ENCODE results near the gene CCDC188.
A peak's percentile ranks its signal among the peaks of the same experiment; 100 is the strongest.

CCDC188 gene

DNA sequence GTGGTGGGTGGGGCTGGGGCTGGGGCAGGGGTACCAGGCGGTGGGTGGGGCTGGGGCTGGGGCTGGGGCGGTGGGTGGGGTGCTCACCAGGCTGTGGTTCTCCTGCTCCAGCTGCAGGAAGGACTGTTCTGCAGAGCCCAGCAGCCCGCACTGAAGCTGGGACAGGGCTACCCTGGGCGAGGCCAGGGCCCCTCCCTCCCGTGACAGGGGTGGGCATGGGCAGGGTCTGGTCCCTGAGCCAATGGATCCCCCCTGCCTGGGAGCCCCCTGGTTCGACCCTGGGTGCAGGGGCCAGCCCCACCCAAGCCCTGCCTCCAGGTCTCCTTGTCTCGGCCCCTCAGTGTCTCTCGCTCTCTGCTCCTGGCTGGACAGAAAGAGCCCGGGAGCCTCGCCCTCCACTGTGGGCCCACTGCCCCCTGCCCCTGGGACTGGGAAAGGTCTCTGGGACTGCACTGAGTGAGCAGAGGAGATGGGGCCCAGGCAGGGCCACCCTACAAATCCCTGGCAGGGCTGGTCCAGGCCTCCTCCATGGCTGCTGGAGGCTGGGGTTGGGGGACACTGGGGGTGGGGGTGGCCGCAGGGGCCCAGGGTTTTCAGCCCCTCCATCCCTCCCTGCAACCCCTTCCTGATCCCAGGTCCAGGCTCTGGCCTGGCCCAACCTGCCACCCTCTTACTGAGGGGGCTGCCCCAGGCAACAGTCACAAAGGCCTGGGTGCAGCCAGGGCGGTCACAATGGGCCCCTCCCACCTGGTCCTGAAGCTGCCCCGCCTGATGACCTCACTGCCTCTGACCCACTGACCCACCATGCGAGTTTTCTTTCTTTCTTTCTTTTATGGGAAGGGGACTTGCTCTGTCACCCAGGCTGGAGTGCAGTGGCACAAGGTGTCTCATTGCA, at the start of gene CCDC188:
CCDC188 (minus strand) TSS at position 675 of the 895 bp plus-strand sequence; CDS start at position 606, 69 bp downstream.
- no peak for DNase-seq

DNA sequence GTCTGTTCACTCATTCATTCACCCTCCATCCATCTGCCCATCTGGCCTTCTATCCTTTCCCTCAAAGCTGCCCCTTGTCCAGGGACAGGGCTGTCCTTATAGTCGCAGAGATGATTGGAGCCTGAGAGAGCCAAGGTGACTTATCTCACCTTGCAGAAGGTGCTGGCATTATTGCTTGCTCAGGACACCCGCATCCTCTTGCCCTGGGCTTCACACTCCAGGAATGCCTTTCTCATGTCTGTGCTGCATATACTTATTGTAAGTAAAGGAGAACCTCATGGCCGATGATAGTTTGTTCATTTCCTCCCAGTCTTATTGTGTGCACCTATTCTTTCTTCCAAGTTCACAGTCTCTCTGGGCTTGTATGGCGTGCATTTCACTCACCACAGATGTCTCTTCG, 49.1 kb upstream of the CCDC188 start:
- DNase-seq: no peak

DNA sequence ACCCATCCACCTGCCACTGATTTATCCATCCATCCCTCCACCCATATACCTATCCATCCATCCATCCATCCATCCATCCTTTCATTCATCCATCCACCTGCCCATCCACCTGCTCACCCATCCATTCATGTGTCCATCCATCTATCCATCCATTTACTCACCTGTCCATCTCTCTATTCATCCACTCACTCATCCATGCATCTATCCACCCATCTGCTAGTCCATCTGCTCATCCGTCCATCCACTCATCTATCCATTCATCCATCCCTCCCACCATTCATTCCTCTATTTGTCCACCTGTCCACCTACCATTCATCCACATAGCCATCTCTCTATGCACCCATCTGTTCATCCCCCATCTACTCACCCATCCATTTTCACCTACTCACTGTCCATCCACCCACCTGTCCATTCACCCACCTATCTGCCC, 48.6 kb upstream of the CCDC188 start:
- no peak for DNase-seq

DNA sequence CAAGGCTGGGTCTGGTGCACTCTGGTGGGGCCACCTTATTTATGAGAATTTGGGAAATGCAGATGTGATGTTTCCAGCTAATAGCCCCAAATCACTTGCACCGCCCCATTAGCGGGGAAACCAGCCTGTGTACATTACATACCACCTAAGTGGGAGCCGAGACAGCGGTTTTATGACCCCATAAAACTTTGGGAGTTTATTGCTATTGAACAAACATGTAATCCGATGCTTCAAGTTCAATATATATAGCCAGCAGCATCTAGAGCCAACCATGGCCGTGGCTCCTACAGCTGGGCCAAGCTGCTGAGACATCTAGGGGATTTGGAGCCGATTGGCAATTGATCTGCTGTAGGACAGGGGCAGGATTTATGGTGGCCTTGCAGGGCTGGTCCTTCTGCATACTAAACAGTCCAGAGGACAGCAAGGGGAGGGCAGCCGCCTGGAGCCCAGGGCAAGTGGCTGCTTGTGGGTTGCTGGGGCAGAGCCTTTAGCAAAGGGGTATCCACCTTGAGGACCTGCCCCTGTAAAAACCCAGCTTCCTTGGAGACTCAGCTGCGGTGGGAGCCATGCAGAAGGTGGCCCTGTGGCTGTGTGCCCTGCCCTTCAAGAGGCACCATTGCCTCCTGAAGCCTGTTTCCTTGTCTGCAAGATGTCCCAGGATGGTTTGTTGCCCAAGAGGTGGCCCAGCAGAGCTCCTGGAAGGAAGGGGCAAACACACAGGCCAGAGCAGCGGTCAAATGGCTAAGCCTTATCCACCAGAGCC, 47.9 kb upstream of the CCDC188 start:
- no peak for DNase-seq

DNA sequence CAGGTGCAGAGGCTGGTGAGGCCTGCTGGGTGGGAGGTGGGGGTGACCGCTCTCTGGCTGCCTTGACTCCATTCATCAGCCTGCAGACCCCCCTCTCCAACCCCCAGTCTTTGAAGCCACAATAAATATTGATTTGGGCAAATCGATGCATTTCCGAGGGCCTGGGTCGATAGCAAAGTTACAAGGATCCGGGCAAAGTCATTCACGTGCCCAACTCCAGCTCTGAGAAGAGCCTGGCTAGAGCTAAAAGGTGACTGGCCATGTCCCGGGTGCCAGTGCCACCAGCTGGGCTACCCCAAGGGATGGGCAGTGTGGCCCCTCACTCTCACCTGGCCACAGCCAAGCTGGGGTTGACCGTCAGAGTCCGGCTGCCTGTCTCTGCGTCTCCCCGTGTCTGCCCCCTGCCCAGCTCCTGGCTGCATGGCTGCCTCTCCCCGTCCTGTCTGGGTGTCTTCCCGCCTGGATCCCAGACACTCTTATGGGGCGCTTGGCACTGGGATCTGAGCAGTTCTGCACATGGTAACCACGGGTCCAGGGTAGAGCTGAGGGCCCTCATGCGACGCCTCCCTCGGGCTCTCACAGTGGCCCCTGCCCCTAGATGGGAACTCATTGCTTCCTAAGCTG, 46.7 kb upstream of the CCDC188 start:
- no peak for DNase-seq

DNA sequence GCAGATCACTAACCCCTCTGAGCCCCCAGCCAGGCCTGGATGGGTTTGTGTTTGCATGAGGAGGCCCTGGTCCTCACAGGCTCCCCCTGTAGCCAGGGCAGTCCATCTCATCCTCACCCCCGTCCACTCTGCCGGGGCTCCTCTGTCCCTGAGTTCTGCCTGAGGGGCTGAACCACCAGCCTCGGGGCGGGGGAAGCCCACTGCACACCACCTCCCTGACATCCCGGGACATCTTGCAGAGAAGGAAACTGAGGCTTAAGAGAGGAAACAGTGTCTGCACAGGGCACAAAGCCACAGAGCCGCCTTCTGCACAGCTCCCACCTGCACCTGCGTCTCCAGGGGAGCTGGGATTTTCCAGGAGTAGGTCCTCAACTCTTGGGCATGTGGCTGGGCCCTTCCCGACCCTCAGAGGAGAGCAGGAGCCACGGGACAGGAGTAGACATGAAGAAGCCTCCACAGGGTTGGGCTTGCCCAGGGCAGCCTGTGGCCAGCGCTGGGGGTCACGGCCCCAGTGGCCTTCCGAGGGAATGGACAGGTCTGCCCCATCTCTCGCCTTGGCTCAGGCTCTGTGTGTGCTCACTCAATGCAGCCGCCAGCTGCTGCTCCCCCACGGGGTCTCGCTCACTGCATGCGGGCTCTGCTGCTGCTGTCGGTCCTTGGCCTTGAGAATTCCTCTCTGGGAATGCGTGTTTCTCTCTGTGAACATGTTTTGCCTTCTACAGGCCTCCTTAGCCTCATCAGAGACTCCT, 45.4 kb upstream of the CCDC188 start:
- DNase-seq: no peak

DNA sequence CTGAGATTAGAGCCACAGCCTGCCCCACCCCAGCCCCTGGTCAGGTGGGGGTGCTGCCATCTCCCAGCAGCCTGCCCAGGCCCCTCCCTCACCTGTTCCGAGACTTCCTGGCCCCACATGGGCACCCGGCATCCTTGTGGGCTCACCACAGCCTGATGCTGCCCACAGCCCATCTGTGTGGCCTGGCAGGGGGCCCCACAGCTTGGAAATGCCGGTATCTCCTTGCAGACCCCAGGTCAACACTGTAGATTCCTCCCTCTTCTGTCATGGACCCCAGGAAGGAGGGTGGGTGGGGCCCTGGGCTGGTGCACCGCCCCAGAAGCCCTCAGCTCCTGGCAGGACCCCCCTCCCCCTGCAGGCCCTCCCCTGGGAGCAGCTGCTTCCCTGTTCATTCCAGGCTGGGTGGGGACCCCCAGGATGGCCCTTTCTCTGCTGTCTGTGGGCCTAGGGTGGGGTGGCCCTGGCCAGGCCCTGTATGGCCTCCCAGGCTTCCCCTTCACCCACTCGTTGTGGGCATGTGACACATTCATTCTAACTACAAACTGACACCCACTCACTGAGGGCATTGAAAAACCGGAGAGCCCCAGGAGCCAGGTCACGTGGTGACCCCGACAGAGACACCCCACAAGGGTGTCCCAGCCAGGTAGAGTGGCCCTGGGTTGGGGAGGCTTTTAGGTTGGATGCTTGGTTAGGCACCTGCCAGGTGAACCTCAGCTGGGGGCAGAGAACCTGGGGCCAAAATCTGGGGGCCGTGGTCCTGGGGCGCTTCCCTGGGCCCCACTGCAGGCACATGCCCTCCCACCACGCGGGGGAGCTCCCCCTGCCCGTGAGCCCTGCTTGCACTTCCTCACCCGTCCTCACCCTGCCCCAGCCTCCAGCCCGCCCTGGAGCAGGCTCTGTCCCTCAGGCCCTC, 44.1 kb upstream of the CCDC188 start:
- peak; percentile 40 for DNase-seq

DNA sequence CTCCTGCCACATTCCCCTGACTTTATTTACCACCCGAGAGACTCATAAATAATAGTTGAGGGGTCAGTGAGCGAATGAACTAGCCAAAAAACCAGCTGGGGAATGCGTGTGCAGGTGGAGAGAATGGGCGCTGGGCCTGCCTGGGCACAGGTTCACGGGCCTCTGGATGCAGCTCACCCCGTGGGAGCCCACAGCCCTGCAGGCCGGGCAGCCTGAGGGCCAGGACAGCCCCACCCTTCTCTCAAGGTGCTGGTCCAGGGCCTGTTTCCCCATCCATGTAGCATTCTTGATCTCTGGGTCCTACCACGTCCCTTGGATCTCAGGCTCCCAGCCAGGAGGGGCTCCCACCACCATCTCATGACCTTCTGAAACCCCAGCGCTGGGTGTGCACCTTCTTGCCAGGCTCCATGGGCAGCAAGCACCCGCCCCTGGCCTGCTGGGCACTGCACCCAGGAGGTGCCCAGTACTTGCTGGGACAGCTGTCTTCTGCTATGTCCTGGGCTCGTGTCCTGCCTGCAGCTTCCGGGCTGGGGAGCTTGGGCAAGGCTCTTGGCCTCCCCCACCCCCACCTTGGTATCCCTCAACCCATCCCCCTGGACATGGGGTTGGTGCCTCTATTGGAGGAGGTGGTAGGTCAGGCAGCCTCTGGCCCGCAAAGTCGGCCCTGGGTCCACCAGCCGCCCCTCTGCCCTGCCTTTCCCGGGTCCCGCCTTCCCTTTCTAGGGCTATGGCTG, 43.1 kb upstream of the CCDC188 start:
- DNase-seq: no peak

DNA sequence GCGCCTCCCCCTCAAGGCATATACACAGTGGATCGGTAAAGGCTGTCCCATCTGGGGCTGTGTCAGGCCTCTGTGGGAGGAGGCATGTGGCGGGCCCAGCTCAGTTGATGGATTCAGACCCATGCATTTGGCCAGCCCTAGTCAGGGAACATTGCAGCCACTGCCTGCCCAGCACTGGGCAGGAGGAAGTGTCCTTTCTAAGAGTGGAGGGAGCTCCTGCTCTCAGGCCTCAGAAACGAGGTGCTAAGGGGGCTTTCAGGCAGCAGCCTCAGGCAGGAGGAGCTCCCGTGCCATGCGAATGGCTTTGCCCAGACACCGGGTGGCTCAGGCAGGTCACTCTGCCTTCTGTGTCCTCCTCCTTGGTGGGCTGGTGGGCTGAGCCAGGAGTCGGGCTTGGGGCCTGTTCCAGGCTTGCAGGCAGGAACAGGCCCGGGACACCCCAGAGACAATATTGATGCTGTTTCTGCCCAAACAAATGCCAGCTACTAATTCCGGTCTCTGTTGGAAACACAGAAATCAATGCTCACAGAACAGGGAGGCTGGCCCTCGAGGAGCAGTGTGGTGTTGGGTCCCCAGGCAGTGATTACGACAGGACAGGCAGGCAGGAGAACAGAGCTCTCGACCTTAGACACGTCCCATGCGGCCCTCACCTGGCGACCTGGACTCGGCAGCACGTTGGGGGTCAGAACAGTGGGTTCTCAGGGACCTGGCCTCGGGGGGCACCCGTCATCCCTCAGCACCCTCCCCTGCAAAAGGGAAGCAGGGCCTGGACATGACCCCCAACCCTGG, 42.3 kb upstream of the CCDC188 start:
- no peak for DNase-seq

DNA sequence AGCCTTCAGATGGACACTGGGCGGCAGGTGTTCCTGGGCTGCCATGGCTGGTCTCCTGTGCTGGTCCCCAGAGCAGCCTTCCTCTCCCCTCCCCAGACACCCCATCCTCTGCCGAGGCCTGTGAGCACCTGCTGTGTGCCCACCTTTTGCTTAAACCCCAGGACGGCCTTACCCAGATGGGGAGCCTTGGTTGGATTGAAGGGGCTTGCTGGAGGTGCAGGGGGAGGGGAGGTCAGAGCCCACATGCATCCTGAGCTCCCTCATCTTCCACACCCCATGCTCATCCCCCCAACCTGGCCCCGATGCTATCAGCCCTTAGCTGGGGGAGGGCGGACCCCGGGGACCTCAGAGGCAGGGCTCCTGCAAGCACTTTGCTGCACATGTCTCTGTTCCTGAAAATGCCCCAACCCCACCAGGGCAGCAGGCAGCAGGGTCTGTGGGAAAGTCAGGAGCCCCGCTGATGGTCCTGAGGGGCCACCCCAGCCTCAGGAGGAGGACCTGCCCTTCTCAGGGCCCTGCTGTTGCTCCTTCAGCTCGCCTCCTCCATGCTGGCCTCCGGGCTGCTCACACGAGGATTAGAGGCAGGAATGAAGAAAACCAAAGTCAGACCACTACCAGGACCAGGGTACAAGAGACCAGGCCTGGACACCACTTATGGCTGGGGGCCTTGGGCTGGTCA, 41.6 kb upstream of the CCDC188 start:
- DNase-seq: no peak

DNA sequence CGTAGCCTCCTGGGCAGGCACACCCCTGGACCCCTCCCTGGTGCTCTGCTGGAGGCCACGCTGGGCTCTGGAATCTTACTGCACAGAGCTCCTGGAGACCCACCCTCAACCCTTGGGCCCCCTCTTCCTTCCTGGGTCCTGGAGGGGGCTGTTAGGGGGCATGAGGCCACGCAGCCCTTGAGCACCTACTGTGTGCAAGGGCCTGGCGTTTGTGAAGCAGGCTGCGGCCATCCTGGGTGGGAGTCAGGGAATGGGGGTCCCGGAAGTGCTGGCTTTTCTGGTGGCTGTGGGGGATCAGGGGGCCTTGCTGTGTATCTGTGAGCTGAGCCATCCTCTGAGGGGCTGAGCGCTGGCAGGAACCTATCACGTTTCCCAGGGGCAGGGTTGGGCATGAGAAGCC, 40.9 kb upstream of the CCDC188 start:
- no peak for DNase-seq

DNA sequence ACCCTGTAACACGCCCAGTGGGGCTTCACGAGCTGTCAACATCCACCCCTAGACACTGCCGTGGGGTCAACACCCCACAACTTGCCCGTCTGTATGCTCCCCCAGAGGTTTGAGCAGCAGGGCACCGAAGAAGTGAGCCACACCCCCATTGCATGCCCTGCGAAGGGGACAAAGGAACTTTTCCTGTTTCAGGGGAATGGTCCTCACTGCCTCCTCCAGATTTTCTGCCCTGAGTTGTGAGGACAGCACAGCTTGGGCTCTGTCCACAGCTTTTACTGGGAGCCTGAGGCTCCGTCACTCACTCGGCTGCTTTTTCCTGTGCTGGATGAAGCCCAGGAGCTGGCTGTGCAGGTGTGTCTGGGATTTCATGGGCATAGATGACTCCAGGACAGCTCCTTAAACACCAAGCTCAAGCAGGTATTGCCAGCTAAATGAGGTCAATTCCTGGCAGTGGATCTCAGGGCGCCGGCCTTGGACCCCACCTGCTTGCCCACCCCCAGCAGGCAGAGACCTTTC, 40.2 kb upstream of the CCDC188 start:
- DNase-seq: no peak

DNA sequence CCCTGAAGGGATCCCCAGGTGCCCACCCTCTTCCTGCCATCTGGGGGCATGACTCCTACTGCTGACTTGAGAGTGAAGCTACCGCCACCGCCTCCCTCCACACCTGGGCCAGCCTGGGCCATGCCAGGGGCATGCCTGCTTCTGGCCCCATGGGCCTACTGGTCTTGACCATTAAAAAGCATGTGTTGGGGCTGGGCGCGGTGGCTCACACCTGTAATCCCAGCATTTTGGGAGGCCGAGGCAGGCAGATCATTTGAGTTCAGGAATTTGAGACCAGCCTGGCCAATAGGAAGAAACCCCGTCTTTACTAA, 37.7 kb upstream of the CCDC188 start:
- no peak for DNase-seq

DNA sequence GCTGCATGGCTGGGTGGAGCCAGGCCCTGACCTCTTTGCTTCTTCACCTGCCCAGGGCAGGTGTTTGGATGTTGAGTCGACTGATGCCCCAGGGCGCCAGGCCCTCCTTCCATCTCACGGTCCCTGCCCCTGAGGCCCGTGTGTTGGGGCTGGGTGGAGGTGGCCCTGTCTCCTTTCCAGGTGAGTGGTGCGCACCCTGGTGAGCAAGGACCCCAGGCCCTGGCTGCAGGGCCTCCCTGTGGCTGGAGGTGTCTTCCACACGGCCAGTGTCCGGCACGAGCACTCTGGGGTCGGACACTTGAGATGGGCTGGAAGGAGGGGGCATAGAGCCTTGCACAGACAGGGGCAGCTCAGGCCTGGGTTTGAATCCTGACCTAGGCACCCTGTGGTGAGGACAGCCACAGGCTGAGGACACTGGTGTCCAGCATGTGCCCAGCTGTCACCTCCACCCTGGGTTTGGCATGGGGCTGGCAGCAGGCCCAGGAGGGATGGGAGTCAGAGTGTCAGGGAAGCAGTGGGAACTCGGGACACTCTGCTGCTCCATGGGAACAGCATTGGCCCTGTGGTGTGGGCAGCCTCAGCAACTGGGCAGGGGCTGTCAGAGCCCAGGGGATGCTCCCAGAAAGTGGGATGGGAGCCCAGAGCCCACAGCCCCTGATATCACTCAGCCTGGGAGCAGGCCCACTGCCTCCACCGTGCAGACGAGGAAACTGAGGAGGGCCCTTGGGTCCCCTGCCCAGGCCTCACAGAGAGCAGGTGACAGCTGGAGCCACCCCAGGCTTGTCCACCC, 37.1 kb upstream of the CCDC188 start:
- DNase-seq: no peak

DNA sequence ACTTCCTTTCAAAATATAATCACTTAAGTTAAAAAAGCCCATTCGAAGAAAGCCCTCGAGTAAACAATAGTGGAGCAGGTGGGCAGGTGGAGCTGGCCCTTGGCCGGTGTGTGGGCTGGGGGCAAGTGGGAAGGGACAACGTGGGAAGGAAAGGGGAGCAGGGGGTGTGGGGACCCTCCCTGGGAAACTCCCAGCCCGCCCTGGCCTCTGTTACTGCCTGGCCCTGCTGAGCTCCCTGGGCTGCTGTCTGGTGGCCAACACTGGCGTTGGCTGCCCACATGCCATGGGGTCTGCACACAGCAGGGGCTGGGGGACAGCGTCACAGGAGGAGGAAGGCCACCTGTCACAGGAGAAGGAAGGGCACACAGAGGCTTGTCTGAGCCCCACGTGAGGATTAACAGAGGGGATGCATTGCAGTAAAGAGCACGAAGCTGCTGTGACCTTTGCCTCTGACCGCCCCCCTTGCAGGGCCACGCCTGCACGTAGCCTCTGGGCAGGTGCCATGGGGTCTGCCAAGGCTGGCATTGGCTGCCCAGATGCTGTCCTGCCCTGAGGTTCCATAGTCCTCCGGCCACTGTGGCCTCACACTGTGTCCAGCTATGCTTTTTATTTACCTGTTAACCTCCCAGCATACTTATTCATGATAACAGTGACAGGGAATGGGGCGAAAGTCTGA, 36.2 kb upstream of the CCDC188 start:
- DNase-seq: no peak

DNA sequence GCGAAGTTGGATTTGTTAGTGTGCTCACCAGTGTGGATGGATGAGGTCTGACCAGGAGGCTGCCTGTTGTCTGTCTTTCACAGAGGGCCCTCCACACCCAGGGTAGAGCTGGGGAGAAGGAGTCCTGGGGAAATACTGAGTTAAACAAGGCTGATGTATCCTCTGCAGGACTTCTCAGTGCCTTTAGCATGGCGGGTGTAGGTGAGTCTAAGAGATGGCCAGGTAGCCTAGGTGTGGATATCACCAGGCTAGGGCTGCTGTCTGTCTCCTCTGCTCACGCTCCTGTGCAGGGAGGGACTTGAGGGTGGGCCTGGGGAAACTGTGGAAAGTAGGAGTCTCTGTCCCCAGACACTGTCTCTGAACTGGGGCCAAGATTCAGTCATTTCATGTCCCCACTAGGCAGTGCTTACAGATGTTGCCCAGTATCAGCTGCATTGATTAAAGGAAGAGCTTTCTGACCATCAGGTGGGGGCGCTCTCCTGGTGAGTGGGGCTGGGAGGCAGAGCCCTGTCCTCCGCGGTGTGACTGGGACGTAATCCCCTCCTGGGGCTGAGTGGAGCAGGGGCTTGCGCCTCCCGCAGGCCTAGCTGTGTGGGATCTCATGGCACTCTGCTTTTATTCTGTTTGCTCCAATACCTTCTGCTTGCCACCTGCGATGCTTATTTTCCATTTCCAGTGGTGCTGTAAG, 35.5 kb upstream of the CCDC188 start:
- DNase-seq: no peak

DNA sequence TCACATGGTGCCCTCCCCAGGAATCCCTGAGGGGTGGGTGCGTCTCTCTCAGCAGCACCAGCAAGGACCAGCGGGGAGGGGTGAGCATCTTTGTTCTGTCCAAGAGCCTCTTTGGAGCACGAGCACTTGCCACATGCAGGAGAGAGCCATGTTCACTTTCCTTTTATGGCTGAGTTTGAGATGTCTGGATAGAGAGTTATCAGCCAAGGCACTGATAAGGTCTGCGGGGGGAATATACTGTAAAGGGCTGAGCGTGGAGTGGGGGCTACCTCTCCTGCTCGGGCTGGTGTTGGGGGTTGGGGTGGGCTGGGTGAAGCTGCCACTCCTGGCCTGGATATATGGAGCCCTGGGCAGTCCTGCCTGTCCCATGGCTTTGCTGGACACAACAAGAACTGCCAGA, 34.9 kb upstream of the CCDC188 start:
- DNase-seq: no peak
